ENCODE results near the gene SLC37A3.

GRCh38 chr7:140390466-140391190, 7.7 kb downstream of the SLC37A3 start:
- no peak for TF ChIP-seq USF2 (IDR thresholded peaks at IDR 0.05)
- TF ChIP-seq CTCF (IDR thresholded peaks at IDR 0.05): no peak
- no peak for TF ChIP-seq POLR2A (IDR thresholded peaks at IDR 0.05; ENCODE audit: low read length)
- no peak for TF ChIP-seq MAZ (IDR thresholded peaks at IDR 0.05; ENCODE audit: borderline replicate concordance, low read depth, low read length)
- TF ChIP-seq JUN (IDR thresholded peaks at IDR 0.05): no peak
- TF ChIP-seq HDAC2 (IDR thresholded peaks at IDR 0.05): no peak
- TF ChIP-seq PHF8 (IDR thresholded peaks at IDR 0.05; ENCODE audit: borderline replicate concordance, low read depth): no peak
- TF ChIP-seq NR3C1 (IDR thresholded peaks at IDR 0.05): no peak
- no peak for TF ChIP-seq RARB (CRISPR knock-in tag; IDR thresholded peaks at IDR 0.05)
- no peak for TF ChIP-seq ELK1 (IDR thresholded peaks at IDR 0.05; ENCODE audit: low read depth, low read length)
- no peak for TF ChIP-seq MAX (IDR thresholded peaks at IDR 0.05)
